K562 (cell line): ENCODE results near the gene DNAH1. TPM values are rescaled to one million over a fixed set of nuclear protein-coding genes. Genes with fewer than 3 reads are reported as not detected.

Source experiments
- ATAC-seq: fragments of 200-7000 bp; cut with Tn5 transposase; 3 replicates; pipeline ENCODE4 v1.9.1; 2020; ENCODE audit warnings: moderate library complexity
- BruUV-seq: library from RNA; stranded (reverse); fragments of 400-500 nt; replicated peaks from 2 replicates; lab custom pipeline; 2021; lab: Mats Ljungman, UMichigan
- CTCF ChIA-PET: fragments of 300-600 bp; formaldehyde crosslinking; extraction: SDS; loops from one replicate; lab custom pipeline; 2021; ENCODE audit warnings: low intra/inter-chr PET ratio; lab: Yijun Ruan, JAX
- POLR2A ChIA-PET: fragments of 300-600, 350-650 bp; sonication (Branson Sonifier 250); formaldehyde crosslinking; extraction: SDS; loops from one replicate; lab custom pipeline; 2021; ENCODE audit warnings: antibody characterized with exemption, inconsistent platforms; lab: Yijun Ruan, JAX
- DNase-seq, 4 experiments: peaks; one replicate each; pipeline versions ENCODE4 v3.0.0 to v3.0.0-alpha.2; 2011 to 2018; ENCODE audit warnings: low spot score in 3 of 4, mixed read lengths in 3 of 4; ENCODE audit errors: extremely low read depth in 1 of 4
- FAIRE-seq: peaks from 2 replicates; lab custom pipeline; 2011; peaks lifted over from hg19 to GRCh38; lab: Jason Lieb, UNC
- H2AFZ ChIP-seq: 2 replicates; pipeline ENCODE4 v1.6.0; 2011; ENCODE audit warnings: low read depth, low read length, control low read depth, inconsistent platforms
- H3K27ac ChIP-seq: fragments of 200-600 bp; 3 replicates; pipeline ENCODE4 v1.8.0; 2011; ENCODE audit warnings: low read depth, mild to moderate bottlenecking, control low read depth, inconsistent platforms, low read length, moderate library complexity, mixed read lengths; ENCODE audit errors: extremely low read depth
- H3K27me3 ChIP-seq, 2 experiments: fragments of 300-600 bp in 1 of 2; 2 replicates in 1 of 2; 3 replicates in 1 of 2; pipeline versions ENCODE4 v1.6.0 to v1.8.0; 2011; ENCODE audit warnings: inconsistent platforms in 2 of 2, low read length in 2 of 2, mild to moderate bottlenecking in 1 of 2, mixed read lengths in 1 of 2, moderate library complexity in 1 of 2; ENCODE audit not compliant: control insufficient read depth in 2 of 2, insufficient read depth in 2 of 2
- H3K36me3 ChIP-seq: fragments of 300-600 bp; 3 replicates; pipeline ENCODE4 v1.8.0; 2011; ENCODE audit warnings: mild to moderate bottlenecking, low read length, inconsistent platforms; ENCODE audit not compliant: control insufficient read depth, insufficient read depth
- H3K4me1 ChIP-seq, 2 experiments: fragments of 200-600 bp in 1 of 2; replicated peaks in 1 of 2; 2 replicates in 1 of 2; 3 replicates in 1 of 2; pipeline versions ENCODE4 v1.5.1 to v1.8.0; 2011; ENCODE audit warnings: inconsistent platforms in 2 of 2, low read length in 2 of 2, mild to moderate bottlenecking in 1 of 2, mixed read lengths in 1 of 2, moderate library complexity in 1 of 2; ENCODE audit not compliant: control insufficient read depth in 2 of 2, insufficient read depth in 2 of 2
- H3K4me2 ChIP-seq: 2 replicates; pipeline ENCODE4 v1.6.1; 2011; ENCODE audit warnings: low read length, control low read depth, inconsistent platforms, mixed read lengths; ENCODE audit not compliant: insufficient read depth
- H3K4me3 ChIP-seq: fragments of 200-600 bp; sonication (generic), shearing (Covaris generic); 2 replicates; pipeline ENCODE4 v1.5.1; 2016; ENCODE audit warnings: control low read depth, inconsistent platforms
- H3K79me2 ChIP-seq: fragments of 200-600 bp; 3 replicates; pipeline ENCODE4 v1.8.0; 2011; ENCODE audit warnings: low read length, inconsistent platforms; ENCODE audit not compliant: control insufficient read depth, insufficient read depth
- H3K9ac ChIP-seq, 2 experiments: 2 replicates each; pipeline versions ENCODE4 v1.6.0 to v1.6.1; 2011; ENCODE audit warnings: low read depth in 2 of 2, low read length in 2 of 2, control low read depth in 1 of 2, inconsistent platforms in 1 of 2, mild to moderate bottlenecking in 1 of 2, mixed read lengths in 1 of 2; ENCODE audit not compliant: insufficient read depth in 1 of 2
- H3K9me1 ChIP-seq: one replicate; pipeline ENCODE4 v1.6.0; 2011; ENCODE audit warnings: inconsistent platforms, mild to moderate bottlenecking, low read length, moderate library complexity; ENCODE audit not compliant: control insufficient read depth, insufficient read depth
- H3K9me3 ChIP-seq: replicated peaks from 2 replicates; pipeline ENCODE4 v1.5.1; 2011; ENCODE audit warnings: low read depth, low read length, inconsistent platforms; ENCODE audit not compliant: control insufficient read depth, insufficient read depth
- H4K20me1 ChIP-seq: replicated peaks from 2 replicates; pipeline ENCODE4 v1.6.1; 2011; ENCODE audit warnings: low read length, inconsistent platforms, mixed read lengths; ENCODE audit not compliant: control insufficient read depth, insufficient read depth
- CEBPZ ChIP-seq: fragments of 150-350 bp; IDR thresholded peaks from 2 replicates; pipeline ENCODE4 v1.6.1; 2014; ENCODE audit warnings: low read depth, mild to moderate bottlenecking, low read length, borderline replicate concordance
- ETV1 ChIP-seq: fragments of 450-650 bp; conservative IDR thresholded peaks from 2 replicates; pipeline ENCODE4 v1.6.1; 2016; ENCODE audit warnings: missing genetic modification characterization, control low read depth, low read depth, missing compliant biosample characterization
- HNRNPLL ChIP-seq: fragments of 200-400 bp; formaldehyde crosslinking; IDR thresholded peaks from 2 replicates; pipeline ENCODE4 v1.6.1; 2017; ENCODE audit warnings: low read length, low read depth, mild to moderate bottlenecking; ENCODE audit not compliant: poor library complexity, severe bottlenecking
- HNRNPUL1 ChIP-seq: fragments of 200-400 bp; formaldehyde crosslinking; IDR thresholded peaks from 2 replicates; pipeline ENCODE4 v1.6.1; 2017; ENCODE audit warnings: low read length
- MIER1 ChIP-seq: fragments of 450-650 bp; IDR thresholded peaks from 2 replicates; pipeline ENCODE4 v1.6.1; 2016; ENCODE audit warnings: antibody characterized with exemption, mild to moderate bottlenecking, low read depth
- POLR2H ChIP-seq: IDR thresholded peaks from 2 replicates; pipeline ENCODE4 v1.6.1; 2016; ENCODE audit warnings: missing genetic modification characterization, low read depth, mild to moderate bottlenecking, control low read depth, missing compliant biosample characterization, moderate library complexity
- PPARD ChIP-seq: fragments of 250-450 bp; sonication (Bioruptor Pico); IDR thresholded peaks from 2 replicates; pipeline ENCODE4 v1.8.0; 2022; ENCODE audit warnings: inconsistent platforms, mild to moderate bottlenecking, moderate library complexity
- SP1 ChIP-seq: sonication (generic); formaldehyde crosslinking; IDR thresholded peaks from 2 replicates; pipeline ENCODE4 v1.8.1; 2022; ENCODE audit warnings: mild to moderate bottlenecking, missing genetic modification reagents
- SRSF7 ChIP-seq: fragments of 200-400 bp; formaldehyde crosslinking; optimal IDR thresholded peaks from 2 replicates; pipeline ENCODE3; 2017; ENCODE audit warnings: mild to moderate bottlenecking, low read depth, low read length
- STAG1 ChIP-seq: sonication (generic); formaldehyde crosslinking; IDR thresholded peaks from 2 replicates; pipeline ENCODE4 v1.5.0; 2020; ENCODE audit warnings: missing genetic modification reagents, borderline replicate concordance
- TAF9B ChIP-seq: fragments of 450-650 bp; IDR thresholded peaks from 2 replicates; pipeline ENCODE4 v1.6.1; 2018; ENCODE audit warnings: mild to moderate bottlenecking; ENCODE audit not compliant: partially characterized antibody
- TCF7 ChIP-seq: sonication (generic); IDR thresholded peaks from 2 replicates; pipeline ENCODE4 v1.6.1; 2016; ENCODE audit warnings: antibody characterized with exemption, borderline replicate concordance
- ZKSCAN8 ChIP-seq: fragments of 200-800 bp; sonication (Bioruptor generic); IDR thresholded peaks from 2 replicates; pipeline ENCODE4 v1.6.1; 2016; ENCODE audit warnings: missing genetic modification characterization, missing compliant biosample characterization
- ZNF212 ChIP-seq: fragments of 450-650 bp; formaldehyde crosslinking; IDR thresholded peaks from 2 replicates; pipeline ENCODE4 v1.4.0; 2020; ENCODE audit warnings: mild to moderate bottlenecking
- ZNF551 ChIP-seq: fragments of 250-450 bp; sonication (Bioruptor Pico); IDR thresholded peaks from 2 replicates; pipeline ENCODE4 v1.5.0; 2021; ENCODE audit warnings: mild to moderate bottlenecking, moderate library complexity
- WGBS: fragments of 100-300 bp; shearing (Covaris generic); methylation state at CpG from one replicate; pipeline ENCODE4 v1.1.6; 2016; ENCODE audit warnings: low coverage, mixed read lengths; ENCODE audit not compliant: insufficient coverage; ENCODE audit errors: missing lambda C conversion rate; 5-methylcytosine and 5-hydroxymethylcytosine counted together
- in situ Hi-C: fragments of 300-500 bp; cut with MboI; formaldehyde crosslinking; loops from 4 replicates; pipeline ENCODE4 v1.15.0; 2018; ENCODE audit warnings: inconsistent platforms, mixed read lengths
- intact Hi-C: fragments of 100-400 bp; cut with micrococcal nuclease; formaldehyde crosslinking; loops from 2 replicates; pipeline ENCODE4 v1.14.2; 2022
- polyA plus RNA-seq, 8 experiments: library from polyadenylated mRNA; depleted of rRNA in 4 of 8; stranded (reverse) in 5 of 8; unstranded in 3 of 8; fragments of >200 nt; fragmentation: Nextera tagmentation in 2 of 8; fragmentation: Illumina TruSeq in 1 of 8; extraction: Ambion mirVana in 2 of 8; extraction: Trizol in 1 of 8; gene quantifications; 2 replicates each; pipeline versions ENCODE4 v1.2.1 to v1.2.3, GENCODE V29; 2011 to 2014; ENCODE audit warnings: inconsistent platforms in 1 of 8, missing spikeins in 1 of 8
- total RNA-seq, 7 experiments: library from RNA; depleted of rRNA in 6 of 7; stranded (reverse); fragments of >200 nt in 6 of 7; fragmentation: Illumina TruSeq in 2 of 7; extraction: Trizol in 2 of 7; gene quantifications; 2 replicates each; pipeline versions ENCODE4 v1.2.1 to v1.2.3, GENCODE V29; 2011 to 2021; ENCODE audit warnings: low replicate concordance in 1 of 7
- TF ChIP-seq, protein P1 (sequence below): fragments of 450-650 bp; formaldehyde crosslinking; IDR thresholded peaks from 2 replicates; pipeline ENCODE4 v1.4.0; 2020; ENCODE audit warnings: mild to moderate bottlenecking

The DNAH1 gene
- total and polyA plus RNA-seq, 9 of the 15 experiments (the other 6 are each of a cell fraction or from before 2014, with no cell fraction given), result 0.04 to 0.84 (median 0.50) TPM

- no peaks in the 10 kb centered on the region for H3K9me3 ChIP-seq
- H3K36me3 ChIP-seq, result no peaks in the 10 kb centered on the region
- no peak overlapping the region for H3K4me2 ChIP-seq
- no peaks in the 10 kb centered on the region for H3K9me1 ChIP-seq
- no peak overlapping the region for H3K4me3 ChIP-seq
- H3K9ac ChIP-seq, result no peak overlapping the region
- ATAC-seq, result no peak
- no peak for FAIRE-seq
- H3K4me1 ChIP-seq, result peaks cover 0 to 8% of the 10 kb centered on the region in 2 experiments; a peak in 1 of 5 replicates
- in situ Hi-C loops (no loop called here), intact Hi-C loops (no loop called here)
- no peak for DNase-seq
- TF ChIP-seq HNRNPUL1, result no peak
- no peak for TF ChIP-seq TCF7
- no peak for TF ChIP-seq ZNF212
- TF ChIP-seq SP1 (CRISPR knock-in tag), result no peak
- TF ChIP-seq STAG1, result no peak
- TF ChIP-seq, protein P1, sequence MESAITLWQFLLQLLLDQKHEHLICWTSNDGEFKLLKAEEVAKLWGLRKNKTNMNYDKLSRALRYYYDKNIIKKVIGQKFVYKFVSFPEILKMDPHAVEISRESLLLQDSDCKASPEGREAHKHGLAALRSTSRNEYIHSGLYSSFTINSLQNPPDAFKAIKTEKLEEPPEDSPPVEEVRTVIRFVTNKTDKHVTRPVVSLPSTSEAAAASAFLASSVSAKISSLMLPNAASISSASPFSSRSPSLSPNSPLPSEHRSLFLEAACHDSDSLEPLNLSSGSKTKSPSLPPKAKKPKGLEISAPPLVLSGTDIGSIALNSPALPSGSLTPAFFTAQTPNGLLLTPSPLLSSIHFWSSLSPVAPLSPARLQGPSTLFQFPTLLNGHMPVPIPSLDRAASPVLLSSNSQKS (CRISPR knock-in tag), result no peak
- TF ChIP-seq TAF9B, result no peak
- TF ChIP-seq PPARD (CRISPR knock-in tag), result no peak
- TF ChIP-seq MIER1, result no peak
- no peak for TF ChIP-seq SRSF7
- no peak for TF ChIP-seq HNRNPLL
- no peak for TF ChIP-seq ZNF551 (CRISPR knock-in tag)
- no peak for TF ChIP-seq ETV1 (tag)
- TF ChIP-seq ZKSCAN8 (CRISPR knock-in tag), result no peak
- TF ChIP-seq POLR2H, result no peak
- no peak for TF ChIP-seq CEBPZ
- H3K27ac ChIP-seq, result no peak overlapping the region
- H2AFZ ChIP-seq, result no peak overlapping the region
- H4K20me1 ChIP-seq, result no peaks in the 10 kb centered on the region
- no peaks in the 10 kb centered on the region; a peak in 1 of 5 replicates for H3K27me3 ChIP-seq
- no TSS peak for BruUV-seq
- H3K79me2 ChIP-seq, result no peaks in the 10 kb centered on the region
- ChIA-PET CTCF (no interaction called here), POLR2A (interaction anchor here (0.6 to 1.3 kb wide), 6 partner anchors 8 to 421 kb away, joined by 3 to 5 read pairs (median 4); no protein-coding TSS in a partner anchor)
- WGBS, result 37% methylated on average over 6 of the region's 9 CpGs
Measured at GRCh38 chr3:52361011-52361410, 44.9 kb downstream of the DNAH1 start.
